AG09319 (cell line): ENCODE measurements around the gene GNAI3.

ENCODE experiments used
- DNase-seq: peaks from one replicate; pipeline ENCODE4 v3.0.0-alpha.2; 2010; ENCODE audit warnings: low read depth; ENCODE audit errors: extremely low read depth
- CTCF ChIP-seq: IDR thresholded peaks from 2 replicates; pipeline ENCODE4 v1.5.1; 2011; ENCODE audit warnings: low read depth, mild to moderate bottlenecking, inconsistent platforms, low read length, moderate library complexity

Gene GNAI3

GRCh38 chr1:109567877-109568672 is 19.7 kb downstream of the GNAI3 start:
- no peak for TF ChIP-seq CTCF

GRCh38 chr1:109569323-109569722 is 20.9 kb downstream of the GNAI3 start:
- TF ChIP-seq CTCF = no peak
- no peak for DNase-seq

More at GRCh38 chr1:109567877-109568672, 19.7 kb downstream of the GNAI3 start:
- no peak for DNase-seq

DNA sequence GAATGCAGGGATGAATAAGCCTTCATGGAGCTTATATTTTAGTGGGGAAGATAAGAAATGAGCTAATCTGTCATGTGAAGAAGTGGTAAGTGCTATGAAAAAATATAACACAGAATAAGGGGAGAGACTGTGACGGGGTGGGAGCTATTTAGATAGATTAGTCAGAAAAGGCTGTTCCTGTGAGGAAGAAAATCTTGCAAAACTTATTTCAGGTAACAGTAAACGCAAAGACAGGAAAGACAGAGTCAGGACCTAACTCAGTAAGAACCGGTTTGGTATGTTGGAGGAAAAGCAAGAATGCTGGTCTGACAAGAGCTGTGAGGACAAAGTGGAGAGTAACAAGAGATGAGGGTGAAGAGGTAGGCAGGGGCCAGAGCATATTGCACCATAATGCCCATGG is 22.0 kb downstream of the GNAI3 start:
- no peak for TF ChIP-seq CTCF
- no peak for DNase-seq

DNA sequence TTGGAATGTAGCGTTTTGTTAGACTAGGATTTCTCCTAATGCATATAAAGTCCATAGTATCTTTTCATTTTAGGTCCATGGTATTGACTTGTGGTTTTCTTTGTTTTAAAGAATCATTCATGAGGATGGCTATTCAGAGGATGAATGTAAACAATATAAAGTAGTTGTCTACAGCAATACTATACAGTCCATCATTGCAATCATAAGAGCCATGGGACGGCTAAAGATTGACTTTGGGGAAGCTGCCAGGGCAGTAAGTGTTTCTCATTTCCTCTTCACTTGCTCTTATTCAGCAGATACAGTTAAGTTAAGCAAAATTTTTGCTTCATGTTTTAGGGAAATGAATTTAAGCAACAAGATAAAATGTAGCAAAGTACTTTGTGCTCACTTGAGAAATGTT is 25.4 kb downstream of the GNAI3 start:
- no peak for DNase-seq
- no peak for TF ChIP-seq CTCF

DNA sequence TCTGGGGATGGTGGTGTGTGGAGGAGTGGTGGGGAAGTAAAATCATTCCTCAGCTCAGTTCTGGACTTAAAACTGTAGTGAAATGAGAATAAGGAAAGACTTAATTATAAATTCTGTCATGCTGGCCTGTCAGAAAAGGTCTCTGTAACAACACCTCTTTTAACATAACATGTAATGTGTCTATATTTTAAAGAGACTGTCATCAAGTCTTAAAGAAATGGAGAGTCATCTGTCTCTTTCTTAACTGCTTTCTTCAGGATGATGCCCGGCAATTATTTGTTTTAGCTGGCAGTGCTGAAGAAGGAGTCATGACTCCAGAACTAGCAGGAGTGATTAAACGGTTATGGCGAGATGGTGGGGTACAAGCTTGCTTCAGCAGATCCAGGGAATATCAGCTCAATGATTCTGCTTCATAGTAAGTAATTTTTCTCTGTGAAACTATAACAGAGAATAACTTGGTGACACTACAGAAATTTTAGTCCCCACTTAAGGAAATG is 30.6 kb downstream of the GNAI3 start:
- no peak for DNase-seq

GRCh38 chr1:109579491-109579890 is 31.1 kb downstream of the GNAI3 start:
- DNase-seq = no peak
- TF ChIP-seq CTCF = no peak

More for the DNA sequence above, 30.6 kb downstream of the GNAI3 start:
- TF ChIP-seq CTCF = no peak

GRCh38 chr1:109582021-109582420 is 33.6 kb downstream of the GNAI3 start:
- TF ChIP-seq CTCF = no peak
- DNase-seq = no peak
